HCT116 (cell line): ENCODE measurements around the gene ACAP3. TPM values are rescaled to one million over a fixed set of nuclear protein-coding genes. Genes with fewer than 3 reads are reported as not detected.

Source experiments
- ATAC-seq: fragments of 200-7000 bp; cut with Tn5 transposase; 2 replicates; pipeline ENCODE4 v1.9.1; 2020; ENCODE audit warnings: mild to moderate bottlenecking, moderate library complexity
- BruUV-seq: library from RNA; stranded (reverse); fragments of 400-500 nt; replicated peaks from 2 replicates; lab custom pipeline; 2021; lab: Mats Ljungman, UMichigan
- CTCF ChIA-PET: fragments of 300-600 bp; sonication (Branson Sonifier 250); formaldehyde crosslinking; loops from one replicate; lab custom pipeline; 2021; ENCODE audit warnings: antibody characterized with exemption; lab: Charles Lee
- POLR2A ChIA-PET: fragments of 300-600, 350-600 bp; sonication (Branson Sonifier 250); formaldehyde crosslinking; loops from one replicate; lab custom pipeline; 2021; ENCODE audit warnings: antibody characterized with exemption; lab: Charles Lee
- RAD21 ChIA-PET, 2 experiments: fragments of 300-600 bp; sonication (Branson Sonifier 250); formaldehyde crosslinking; loops; one replicate each; lab custom pipeline; 2023; ENCODE audit warnings: low total read pairs in 2 of 2; ENCODE audit not compliant: uncharacterized antibody in 2 of 2, unreplicated experiment in 2 of 2, low non-redundant PET in 1 of 2; lab: Charles Lee
- DNase-seq: peaks from one replicate; pipeline ENCODE4 v3.0.0-alpha.2; 2010; ENCODE audit warnings: low read depth, low spot score
- H2AFZ ChIP-seq: fragments of 200-600 bp; shearing (Covaris generic), sonication (generic); 2 replicates; pipeline ENCODE4 v1.6.1; 2017; ENCODE audit warnings: low read depth, mixed run types, mixed read lengths, antibody characterized with exemption, low read length; ENCODE audit not compliant: poor library complexity, severe bottlenecking
- H3K27ac ChIP-seq: 2 replicates; pipeline ENCODE4 v1.5.1; 2012; ENCODE audit warnings: low read depth, low read length
- H3K27me3 ChIP-seq: fragments of 200-600 bp; sonication (generic); 2 replicates; pipeline ENCODE4 v1.6.1; 2016; ENCODE audit warnings: mixed run types, low read length, mixed read lengths; ENCODE audit not compliant: insufficient read depth
- H3K36me3 ChIP-seq, 2 experiments: fragments of 200-500 bp in 1 of 2; fragments of 200-600 bp in 1 of 2; sonication (Bioruptor generic) in 1 of 2; sonication (generic) in 1 of 2; 2 replicates each; pipeline versions ENCODE4 v1.5.1 to v1.6.1; 2014 to 2016; ENCODE audit warnings: low read length in 2 of 2, inconsistent platforms in 1 of 2, mixed read lengths in 1 of 2, mixed run types in 1 of 2; ENCODE audit not compliant: insufficient read depth in 2 of 2, control insufficient read depth in 1 of 2
- H3K4me1 ChIP-seq, 2 experiments: fragments of 200-600 bp in 1 of 2; sonication (generic) in 1 of 2; 2 replicates each; pipeline versions ENCODE4 v1.5.1 to v1.6.1; 2012 to 2017; ENCODE audit warnings: low read length in 2 of 2, inconsistent platforms in 1 of 2, mild to moderate bottlenecking in 1 of 2, mixed read lengths in 1 of 2, mixed run types in 1 of 2, moderate library complexity in 1 of 2; ENCODE audit not compliant: insufficient read depth in 2 of 2, control insufficient read depth in 1 of 2
- H3K4me2 ChIP-seq: fragments of 200-600 bp; sonication (generic); 2 replicates; pipeline ENCODE4 v1.6.1; 2017; ENCODE audit warnings: mixed run types, low read length, mixed read lengths
- H3K4me3 ChIP-seq, 2 experiments: fragments of 200-600 bp in 1 of 2; sonication (generic) in 1 of 2; replicated peaks in 1 of 2; 2 replicates each; pipeline ENCODE4 v1.5.1; 2011 to 2016; ENCODE audit warnings: low read length in 2 of 2, control low read depth in 1 of 2, low read depth in 1 of 2, mild to moderate bottlenecking in 1 of 2, mixed read lengths in 1 of 2, mixed run types in 1 of 2
- H3K79me2 ChIP-seq: fragments of 200-600 bp; sonication (generic); 2 replicates; pipeline ENCODE4 v1.6.1; 2017; ENCODE audit warnings: mild to moderate bottlenecking, mixed run types, low read length, moderate library complexity, mixed read lengths; ENCODE audit not compliant: insufficient read depth
- H3K9ac ChIP-seq: fragments of 200-600 bp; sonication (generic); 2 replicates; pipeline ENCODE4 v1.6.1; 2016; ENCODE audit warnings: low read length, mixed read lengths
- H3K9me2 ChIP-seq: fragments of 200-600 bp; sonication (generic), shearing (Covaris generic); 2 replicates; pipeline ENCODE4 v1.6.1; 2017; ENCODE audit warnings: mixed run types, mild to moderate bottlenecking, moderate library complexity; ENCODE audit not compliant: insufficient read depth
- H3K9me3 ChIP-seq, 2 experiments: fragments of 200-500 bp in 1 of 2; fragments of 200-600 bp in 1 of 2; sonication (Bioruptor generic) in 1 of 2; sonication (generic) in 1 of 2; 2 replicates each; pipeline ENCODE4 v1.6.1; 2014 to 2017; ENCODE audit warnings: low read length in 2 of 2, mixed read lengths in 2 of 2, inconsistent platforms in 1 of 2, low read depth in 1 of 2, mild to moderate bottlenecking in 1 of 2, mixed run types in 1 of 2, moderate library complexity in 1 of 2; ENCODE audit not compliant: control insufficient read depth in 1 of 2, insufficient read depth in 1 of 2
- H4K20me1 ChIP-seq: fragments of 200-600 bp; sonication (generic), shearing (Covaris generic); 2 replicates; pipeline ENCODE4 v1.6.1; 2017; ENCODE audit warnings: mixed run types, mild to moderate bottlenecking, moderate library complexity; ENCODE audit not compliant: insufficient read depth
- CEBPB ChIP-seq: IDR thresholded peaks from 2 replicates; pipeline ENCODE4 v1.6.1; 2012; ENCODE audit warnings: low read depth
- EZH2 ChIP-seq: fragments of 200-600 bp; sonication (generic); IDR thresholded peaks from 2 replicates; pipeline ENCODE4 v1.6.1; 2017; ENCODE audit warnings: antibody characterized with exemption, mixed run types
- intact Hi-C: fragments of 100-400 bp; cut with micrococcal nuclease; formaldehyde crosslinking; loops from 2 replicates; pipeline ENCODE4 v1.10.0; 2022
- microRNA-seq: library from miRNA; unstranded; fragments of <30 nt; microRNA quantifications from one replicate; pipeline ENCODE4, GENCODE V29; 2016; ENCODE audit warnings: borderline number of aligned reads
- total RNA-seq: library from RNA; stranded (reverse); gene quantifications from one replicate; pipeline ENCODE4 v1.2.1, GENCODE V29; 2021; ENCODE audit not compliant: unreplicated experiment
- TF ChIP-seq, protein P1 (sequence below), 3 experiments: fragments of 200-600 bp in 1 of 3; sonication (generic) in 1 of 3; IDR thresholded peaks in 2 of 3; conservative IDR thresholded peaks in 1 of 3; 2 replicates each; pipeline ENCODE4 v1.5.1; 2012 to 2017; ENCODE audit warnings: low read depth in 2 of 3, low read length in 2 of 3, antibody characterized with exemption in 1 of 3, borderline replicate concordance in 1 of 3, control low read depth in 1 of 3, mild to moderate bottlenecking in 1 of 3, mixed read lengths in 1 of 3, mixed run types in 1 of 3, moderate library complexity in 1 of 3; ENCODE audit not compliant: insufficient read depth in 1 of 3
- TF ChIP-seq, protein P2 (sequence below): IDR thresholded peaks from 2 replicates; pipeline ENCODE4 v1.6.1; 2012; ENCODE audit warnings: low read depth

ACAP3 gene
- total RNA-seq, 1 experiment from 2014 or later = 38.8 TPM

DNA sequence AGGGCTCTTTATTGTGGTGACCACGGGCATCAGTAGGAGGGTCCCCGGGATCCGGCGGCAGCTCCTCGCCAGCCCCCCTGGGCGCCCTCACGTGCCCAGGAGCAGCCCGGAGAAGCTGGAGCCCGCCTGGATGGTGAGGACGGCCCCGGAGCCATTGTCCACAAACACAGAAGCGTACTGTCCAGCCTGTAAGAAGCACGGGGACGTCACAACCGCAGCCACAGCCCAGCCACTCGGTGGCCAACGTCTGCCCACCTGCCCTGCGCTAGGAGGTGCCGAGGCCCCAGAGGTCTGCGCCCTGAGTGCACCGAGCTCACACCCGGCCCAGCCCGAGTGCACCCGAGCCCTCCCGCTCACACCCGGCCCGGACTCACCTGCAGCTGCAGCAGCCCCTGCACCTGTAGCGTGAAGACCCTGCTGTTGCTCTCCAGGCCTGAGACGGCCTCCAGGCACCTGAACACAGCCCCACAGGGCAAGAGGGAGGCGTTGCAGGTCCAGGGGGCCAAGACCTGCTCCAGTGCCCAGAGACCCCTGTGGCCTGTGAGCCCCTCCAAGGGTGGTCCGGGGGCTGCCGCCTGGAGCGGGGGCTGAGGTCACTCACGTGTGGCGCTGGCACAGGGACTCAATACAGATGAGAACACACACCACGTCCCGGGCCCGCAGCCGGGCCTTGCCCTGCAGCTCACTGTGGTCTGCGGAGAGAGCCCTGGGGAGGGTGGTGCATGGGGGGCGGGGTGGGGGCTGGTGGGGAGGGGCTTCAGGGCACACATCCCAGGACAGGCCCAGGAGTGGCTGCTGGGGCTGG is 65.1 kb downstream of the ACAP3 start:
- ATAC-seq (no peak), DNase-seq (no peak)
- H3K79me2 ChIP-seq = no peaks in the 10 kb centered on the region
- H3K27me3 ChIP-seq = no peaks in the 10 kb centered on the region
- no peak overlapping the region for H3K4me3 ChIP-seq
- H3K9me3 ChIP-seq = no peaks in the 10 kb centered on the region
- no peak overlapping the region for H3K4me2 ChIP-seq
- CTCF ChIA-PET = no interaction called here
- H3K27ac ChIP-seq = no peak overlapping the region
- TF ChIP-seq, protein P1, sequence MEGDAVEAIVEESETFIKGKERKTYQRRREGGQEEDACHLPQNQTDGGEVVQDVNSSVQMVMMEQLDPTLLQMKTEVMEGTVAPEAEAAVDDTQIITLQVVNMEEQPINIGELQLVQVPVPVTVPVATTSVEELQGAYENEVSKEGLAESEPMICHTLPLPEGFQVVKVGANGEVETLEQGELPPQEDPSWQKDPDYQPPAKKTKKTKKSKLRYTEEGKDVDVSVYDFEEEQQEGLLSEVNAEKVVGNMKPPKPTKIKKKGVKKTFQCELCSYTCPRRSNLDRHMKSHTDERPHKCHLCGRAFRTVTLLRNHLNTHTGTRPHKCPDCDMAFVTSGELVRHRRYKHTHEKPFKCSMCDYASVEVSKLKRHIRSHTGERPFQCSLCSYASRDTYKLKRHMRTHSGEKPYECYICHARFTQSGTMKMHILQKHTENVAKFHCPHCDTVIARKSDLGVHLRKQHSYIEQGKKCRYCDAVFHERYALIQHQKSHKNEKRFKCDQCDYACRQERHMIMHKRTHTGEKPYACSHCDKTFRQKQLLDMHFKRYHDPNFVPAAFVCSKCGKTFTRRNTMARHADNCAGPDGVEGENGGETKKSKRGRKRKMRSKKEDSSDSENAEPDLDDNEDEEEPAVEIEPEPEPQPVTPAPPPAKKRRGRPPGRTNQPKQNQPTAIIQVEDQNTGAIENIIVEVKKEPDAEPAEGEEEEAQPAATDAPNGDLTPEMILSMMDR (IDR thresholded peaks at IDR 0.05 in 2 of 3, conservative IDR thresholded peaks at IDR 0.05 in 1 of 3; ENCODE audit: borderline replicate concordance in 1 of 3, insufficient read depth in 1 of 3, low read depth in 2 of 3, low read length in 2 of 3) = no peak
- TF ChIP-seq, protein P2, sequence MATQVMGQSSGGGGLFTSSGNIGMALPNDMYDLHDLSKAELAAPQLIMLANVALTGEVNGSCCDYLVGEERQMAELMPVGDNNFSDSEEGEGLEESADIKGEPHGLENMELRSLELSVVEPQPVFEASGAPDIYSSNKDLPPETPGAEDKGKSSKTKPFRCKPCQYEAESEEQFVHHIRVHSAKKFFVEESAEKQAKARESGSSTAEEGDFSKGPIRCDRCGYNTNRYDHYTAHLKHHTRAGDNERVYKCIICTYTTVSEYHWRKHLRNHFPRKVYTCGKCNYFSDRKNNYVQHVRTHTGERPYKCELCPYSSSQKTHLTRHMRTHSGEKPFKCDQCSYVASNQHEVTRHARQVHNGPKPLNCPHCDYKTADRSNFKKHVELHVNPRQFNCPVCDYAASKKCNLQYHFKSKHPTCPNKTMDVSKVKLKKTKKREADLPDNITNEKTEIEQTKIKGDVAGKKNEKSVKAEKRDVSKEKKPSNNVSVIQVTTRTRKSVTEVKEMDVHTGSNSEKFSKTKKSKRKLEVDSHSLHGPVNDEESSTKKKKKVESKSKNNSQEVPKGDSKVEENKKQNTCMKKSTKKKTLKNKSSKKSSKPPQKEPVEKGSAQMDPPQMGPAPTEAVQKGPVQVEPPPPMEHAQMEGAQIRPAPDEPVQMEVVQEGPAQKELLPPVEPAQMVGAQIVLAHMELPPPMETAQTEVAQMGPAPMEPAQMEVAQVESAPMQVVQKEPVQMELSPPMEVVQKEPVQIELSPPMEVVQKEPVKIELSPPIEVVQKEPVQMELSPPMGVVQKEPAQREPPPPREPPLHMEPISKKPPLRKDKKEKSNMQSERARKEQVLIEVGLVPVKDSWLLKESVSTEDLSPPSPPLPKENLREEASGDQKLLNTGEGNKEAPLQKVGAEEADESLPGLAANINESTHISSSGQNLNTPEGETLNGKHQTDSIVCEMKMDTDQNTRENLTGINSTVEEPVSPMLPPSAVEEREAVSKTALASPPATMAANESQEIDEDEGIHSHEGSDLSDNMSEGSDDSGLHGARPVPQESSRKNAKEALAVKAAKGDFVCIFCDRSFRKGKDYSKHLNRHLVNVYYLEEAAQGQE = no peak
- TF ChIP-seq EZH2 (no peak), CEBPB (no peak)
- no peak overlapping the region for H2AFZ ChIP-seq
- POLR2A ChIA-PET = no interaction called here
- RAD21 ChIA-PET = no interaction called here
- intact Hi-C loops = no loop called here
- H3K4me1 ChIP-seq = peaks cover 9 to 22% of the 10 kb centered on the region in 2 experiments; a peak in 3 of 4 replicates
- no peaks in the 10 kb centered on the region for H3K36me3 ChIP-seq
- no peak overlapping the region for H3K9ac ChIP-seq
- H3K9me2 ChIP-seq = no peaks in the 10 kb centered on the region
- H4K20me1 ChIP-seq = no peaks in the 10 kb centered on the region
- BruUV-seq = no TSS peak

Small RNA genes lying within 50 kb of the gene (microRNA-seq; reads per million reads assigned to microRNA genes)
- gene MIR6726 (not detected), gene MIR6727 (not detected), gene MIR6808 (not detected)

Other genes starting within 250 kb of the ACAP3 start
- gene RNF223, start 233.6 kb downstream of the ACAP3 start, total RNA-seq = 6.3 TPM
- 22.7 TPM for gene C1orf159, start 191.8 kb downstream of the ACAP3 start, total RNA-seq
- 0.10 TPM for gene TTLL10, start 134.1 kb downstream of the ACAP3 start, total RNA-seq
- gene TNFRSF18, start 101.3 kb downstream of the ACAP3 start, total RNA-seq = 56.2 TPM
- 0.37 TPM for gene TNFRSF4, start 93.8 kb downstream of the ACAP3 start, total RNA-seq
- gene SDF4, start 75.9 kb downstream of the ACAP3 start, total RNA-seq = 133 TPM
- 16.3 TPM for gene B3GALT6, start 75.7 kb downstream of the ACAP3 start, total RNA-seq
- gene C1QTNF12, start 61.2 kb downstream of the ACAP3 start, total RNA-seq = 6.9 TPM
- 67.7 TPM for gene UBE2J2, start 34.1 kb downstream of the ACAP3 start, total RNA-seq
- gene SCNN1D, start 27.5 kb downstream of the ACAP3 start, total RNA-seq = 3.7 TPM
- 47.2 TPM for gene PUSL1, start 667 bp upstream of the ACAP3 start, total RNA-seq
- 161 TPM for gene INTS11, start 16.7 kb upstream of the ACAP3 start, total RNA-seq
- gene CPTP, start 16.9 kb upstream of the ACAP3 start, total RNA-seq = 16.3 TPM
- 0.07 TPM for gene TAS1R3, start 23.4 kb upstream of the ACAP3 start, total RNA-seq
- gene DVL1, start 41.5 kb upstream of the ACAP3 start, total RNA-seq = 160 TPM
- 0.74 TPM for gene MXRA8, start 50.6 kb upstream of the ACAP3 start, total RNA-seq
- gene AURKAIP1, start 67.3 kb upstream of the ACAP3 start, total RNA-seq = 200 TPM
- 173 TPM for gene CCNL2, start 91.4 kb upstream of the ACAP3 start, total RNA-seq
- gene MRPL20, start 99.4 kb upstream of the ACAP3 start, total RNA-seq = 131 TPM
- gene ANKRD65, start 113.3 kb upstream of the ACAP3 start, total RNA-seq = not detected
- 50.6 TPM for gene VWA1, start 127.8 kb upstream of the ACAP3 start, total RNA-seq
- 0.61 TPM for gene ATAD3C, start 141.8 kb upstream of the ACAP3 start, total RNA-seq
- gene ATAD3B, start 163.8 kb upstream of the ACAP3 start, total RNA-seq = 62.9 TPM
- gene ATAD3A, start 204.2 kb upstream of the ACAP3 start, total RNA-seq = 92.3 TPM
- 2.3 TPM for gene TMEM240, start 232.7 kb upstream of the ACAP3 start, total RNA-seq